ENCODE results near the gene ZNF253.
"Not testable (repeated sequence)": the region's sequence is repeated elsewhere in the genome, so short reads cannot be mapped to it uniquely, and the experiment has no call there.

The ZNF253 gene

DNA sequence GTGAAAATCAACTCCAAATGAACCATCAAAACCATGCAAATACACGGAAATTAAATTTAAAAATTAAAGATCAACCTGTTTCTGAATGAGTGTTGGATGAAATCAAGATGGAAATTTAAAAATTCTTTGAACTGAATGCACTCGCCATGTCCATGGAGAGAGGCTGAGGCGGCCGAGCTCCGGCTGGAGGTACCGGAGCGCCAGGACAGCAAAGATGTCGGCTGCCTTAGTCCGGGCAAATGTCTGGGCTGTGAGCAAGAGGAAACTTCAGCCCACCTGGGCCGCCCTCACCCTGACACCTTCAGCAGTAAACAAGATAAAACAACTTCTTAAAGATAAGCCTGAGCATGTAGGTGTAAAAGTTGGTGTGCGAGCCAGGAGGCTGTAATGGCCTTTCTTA, 38.8 kb upstream of the ZNF253 start:
- H3K4me3 ChIP-seq (ENCODE audit: low read depth, low read length) = no peak overlapping the region
- TF ChIP-seq, protein P1, sequence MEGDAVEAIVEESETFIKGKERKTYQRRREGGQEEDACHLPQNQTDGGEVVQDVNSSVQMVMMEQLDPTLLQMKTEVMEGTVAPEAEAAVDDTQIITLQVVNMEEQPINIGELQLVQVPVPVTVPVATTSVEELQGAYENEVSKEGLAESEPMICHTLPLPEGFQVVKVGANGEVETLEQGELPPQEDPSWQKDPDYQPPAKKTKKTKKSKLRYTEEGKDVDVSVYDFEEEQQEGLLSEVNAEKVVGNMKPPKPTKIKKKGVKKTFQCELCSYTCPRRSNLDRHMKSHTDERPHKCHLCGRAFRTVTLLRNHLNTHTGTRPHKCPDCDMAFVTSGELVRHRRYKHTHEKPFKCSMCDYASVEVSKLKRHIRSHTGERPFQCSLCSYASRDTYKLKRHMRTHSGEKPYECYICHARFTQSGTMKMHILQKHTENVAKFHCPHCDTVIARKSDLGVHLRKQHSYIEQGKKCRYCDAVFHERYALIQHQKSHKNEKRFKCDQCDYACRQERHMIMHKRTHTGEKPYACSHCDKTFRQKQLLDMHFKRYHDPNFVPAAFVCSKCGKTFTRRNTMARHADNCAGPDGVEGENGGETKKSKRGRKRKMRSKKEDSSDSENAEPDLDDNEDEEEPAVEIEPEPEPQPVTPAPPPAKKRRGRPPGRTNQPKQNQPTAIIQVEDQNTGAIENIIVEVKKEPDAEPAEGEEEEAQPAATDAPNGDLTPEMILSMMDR (IDR thresholded peaks at IDR 0.05; ENCODE audit: low read depth, low read length) = no peak

DNA sequence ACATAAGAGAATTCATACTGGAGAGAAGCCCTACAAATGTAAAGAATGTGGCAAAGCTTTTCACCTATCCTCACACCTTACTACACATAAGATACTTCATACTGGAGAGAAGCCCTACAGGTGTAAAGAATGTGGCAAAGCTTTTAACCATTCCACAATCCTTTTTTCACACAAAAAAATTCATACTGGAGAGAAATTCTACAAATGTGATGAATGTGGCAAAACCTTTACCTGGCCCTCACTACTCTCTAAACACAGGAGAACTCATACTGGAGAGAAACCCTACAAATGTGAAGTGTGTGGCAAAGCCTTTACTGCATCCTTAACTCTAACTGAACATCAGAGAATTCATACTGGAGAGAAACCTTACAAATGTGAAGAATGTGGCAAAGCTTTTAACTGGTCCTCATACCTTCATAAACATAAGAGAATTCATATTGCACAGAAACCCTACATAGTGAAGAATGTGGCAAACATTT, 30.1 kb upstream of the ZNF253 start:
- TF ChIP-seq, protein P1 (IDR thresholded peaks at IDR 0.05; ENCODE audit: low read depth, low read length) = no peak
- no peak overlapping the region for H3K4me3 ChIP-seq (ENCODE audit: low read depth, low read length)

DNA sequence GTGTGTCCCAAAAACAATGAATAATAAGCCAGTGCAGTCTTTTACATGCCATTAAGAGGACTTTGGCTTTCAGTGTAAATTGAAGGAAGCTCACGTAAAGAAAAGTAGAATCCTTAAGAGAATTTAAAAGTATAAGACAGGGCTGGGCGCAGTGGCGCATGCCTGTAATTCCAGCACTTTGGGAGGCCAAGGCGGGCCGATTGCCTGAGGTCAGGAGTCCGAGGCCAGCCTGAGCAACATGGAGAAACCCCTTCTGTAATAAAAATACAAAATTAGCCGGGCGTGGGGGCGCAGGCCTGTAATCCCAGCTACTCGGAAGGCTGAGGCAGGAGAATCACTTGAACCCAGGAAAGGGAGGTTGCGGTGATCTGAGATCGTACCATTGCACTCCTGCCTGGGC, 17.9 kb upstream of the ZNF253 start:
- no peak overlapping the region for H3K4me3 ChIP-seq (ENCODE audit: low read depth, low read length)
- TF ChIP-seq, protein P1 (IDR thresholded peaks at IDR 0.05; ENCODE audit: low read depth, low read length) = no peak

DNA sequence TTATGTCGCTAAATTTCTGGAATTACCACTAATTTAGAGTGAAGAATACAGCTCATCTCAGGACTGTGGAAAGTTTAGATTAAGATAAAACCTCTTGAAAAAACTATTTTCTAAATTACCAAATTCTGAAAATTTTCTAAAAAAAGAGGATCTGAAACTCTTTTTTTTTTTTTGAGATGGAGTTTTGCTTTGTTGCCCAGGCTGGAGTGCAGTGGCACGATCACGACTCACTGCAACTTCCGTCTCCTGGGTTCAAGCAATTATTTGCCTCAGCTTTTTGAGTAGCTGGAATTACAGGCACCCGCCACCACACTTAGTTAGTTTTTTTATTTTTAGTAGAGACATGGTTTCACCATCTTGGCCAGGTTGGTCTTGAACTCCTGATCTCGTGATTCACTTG, 16.6 kb upstream of the ZNF253 start:
- no peak overlapping the region for H3K4me3 ChIP-seq (ENCODE audit: low read depth, low read length)
- TF ChIP-seq, protein P1 (IDR thresholded peaks at IDR 0.05; ENCODE audit: low read depth, low read length) = no peak

DNA sequence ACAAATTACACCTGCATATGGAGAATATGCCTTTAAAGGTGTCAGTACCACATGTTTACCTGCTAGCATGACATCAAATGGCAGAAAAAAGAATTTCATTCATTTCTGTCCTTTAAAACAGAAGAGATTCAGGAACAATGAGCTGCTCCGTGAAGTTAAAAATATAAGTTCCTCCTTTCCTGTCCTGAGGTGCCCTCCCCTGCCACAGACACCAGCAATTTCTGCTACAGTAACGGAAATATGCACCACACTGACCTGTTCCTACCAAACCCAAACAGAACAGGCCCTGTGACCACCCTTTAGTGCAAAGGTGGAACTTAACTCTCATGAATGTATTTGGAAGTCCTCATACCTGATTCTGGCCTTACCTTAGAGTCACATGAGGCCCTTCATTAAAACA, 13.9 kb upstream of the ZNF253 start:
- not testable (repeated sequence) for H3K4me3 ChIP-seq (ENCODE audit: low read depth, low read length)

DNA sequence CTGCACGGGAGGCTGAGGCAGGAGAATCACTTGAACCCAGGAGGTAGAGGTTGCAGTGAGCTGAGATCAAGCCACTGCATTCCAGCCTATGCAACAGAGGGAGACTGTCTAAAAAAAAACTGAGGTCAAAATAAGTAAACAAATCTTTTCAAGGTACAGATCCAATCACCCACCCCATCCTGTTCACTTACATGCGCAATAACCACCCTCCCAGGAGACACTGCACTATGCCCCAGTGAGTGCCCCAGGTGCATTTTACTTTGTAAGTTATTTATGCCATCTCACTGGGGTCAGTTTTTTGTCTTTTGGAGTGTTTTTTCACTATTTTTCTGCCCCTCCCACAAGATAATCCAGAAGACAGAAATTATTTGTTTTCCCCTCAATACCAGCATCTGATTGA, 6.9 kb upstream of the ZNF253 start:
- no peak overlapping the region for H3K4me3 ChIP-seq (ENCODE audit: low read depth, low read length)

DNA sequence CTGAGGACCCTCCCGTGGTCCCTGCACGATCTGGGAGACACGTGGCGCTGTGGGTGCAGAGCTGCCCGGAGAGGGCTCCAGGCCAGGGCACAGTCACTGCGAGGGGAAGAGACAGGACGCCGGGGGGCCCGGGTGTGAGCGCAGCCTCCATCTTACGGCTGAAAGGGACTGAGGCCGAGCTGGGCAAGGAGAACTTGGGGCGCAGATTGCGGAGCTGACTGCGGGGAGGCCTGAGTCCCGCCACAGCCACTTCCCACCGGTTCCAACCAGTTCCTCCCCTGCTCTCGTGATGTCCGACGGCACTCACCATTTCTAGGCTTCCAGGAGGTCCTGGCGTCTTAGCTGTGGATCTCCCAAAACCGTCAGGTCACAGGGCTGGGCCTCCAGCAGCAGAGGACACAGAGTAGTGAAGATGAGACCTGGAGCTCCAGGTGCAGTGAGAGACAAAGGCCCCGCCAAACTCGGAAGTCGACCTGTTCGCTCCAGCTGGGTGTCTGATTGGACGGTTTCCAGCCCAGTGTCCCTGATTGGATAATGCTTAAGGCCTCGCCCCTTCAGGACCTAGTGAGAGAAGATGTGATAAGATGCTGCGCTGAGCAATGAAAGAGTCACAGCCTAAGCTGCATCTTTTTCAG, 4.8 kb upstream of the ZNF253 start:
- no peak overlapping the region for H3K4me3 ChIP-seq (ENCODE audit: low read depth, low read length)

More for the DNA sequence above, 6.9 kb upstream of the ZNF253 start:
- TF ChIP-seq, protein P1 (IDR thresholded peaks at IDR 0.05; ENCODE audit: low read depth, low read length) = no peak

More for the DNA sequence above, 4.8 kb upstream of the ZNF253 start:
- TF ChIP-seq, protein P1 (IDR thresholded peaks at IDR 0.05; ENCODE audit: low read depth, low read length) = no peak

All from WI38 (cell line).